Measurements from ENCODE around the gene ZNF14. TPM values are rescaled to one million over a fixed set of nuclear protein-coding genes. Genes with fewer than 3 reads are reported as not detected.

Gene ZNF14
- polyA plus RNA-seq, 3 donors = 0.88 to 2.1 (median 1.2) TPM

GRCh38 chr19:19662344-19662743, 70.6 kb downstream of the ZNF14 start:
- Mint-ChIP-seq H3K36me3 (peaks cover 25 to 34% of the 10 kb centered on the region in 2 donors), H3K27ac (peak overlapping the region; percentile 90 to 98 (median 94)), H3K4me1 (peaks cover 22% of the 10 kb centered on the region), H3K9me3 (peaks cover 0 to 6% (median 0%) of the 10 kb centered on the region in 7 donors), H3K4me3 (peak overlapping the region; percentile 88 to 90), H3K27me3 (ENCODE audit: low read depth in 3 of 3) (peaks cover 0 to 2% (median 2%) of the 10 kb centered on the region in 3 donors)
- Histone ChIP-seq H4K20me1 (ENCODE audit: insufficient read depth, low read length) (peaks cover 4% of the 10 kb centered on the region), H3K9ac (ENCODE audit: insufficient read depth, low read length, poor library complexity, severe bottlenecking) (peak overlapping the region; percentile 24), H3K79me2 (ENCODE audit: insufficient read depth, low read length) (peaks cover 51% of the 10 kb centered on the region), H3K36me3 (replicated peaks in 1 of 2; ENCODE audit: control insufficient read depth in 1 of 2, insufficient read depth in 2 of 2, low read length in 2 of 2) (peaks cover 25 to 28% of the 10 kb centered on the region in 2 donors), H3K27ac (ENCODE audit: low read depth in 1 of 2, low read length in 2 of 2) (peak overlapping the region; percentile 96 to 99), H3K27me3 (ENCODE audit: control insufficient read depth in 2 of 2, insufficient read depth in 2 of 2, low read length in 2 of 2) (no peaks in the 10 kb centered on the region), H3K4me1 (ENCODE audit: control insufficient read depth in 1 of 2, insufficient read depth in 2 of 2, low read length in 2 of 2) (peaks cover 23 to 30% of the 10 kb centered on the region in 2 donors), H3K9me3 (replicated peaks in 1 of 2; ENCODE audit: control insufficient read depth in 1 of 2, insufficient read depth in 1 of 2, low read length in 2 of 2) (no peaks in the 10 kb centered on the region), H3K4me3 (replicated peaks in 1 of 3; ENCODE audit: low read depth in 2 of 3, low read length in 3 of 3) (peak overlapping the region in 2 of 3 experiments; percentile 93 to 95), H3K4me2 (replicated peaks; ENCODE audit: extremely low read depth, low read length, poor library complexity, severe bottlenecking) (peak overlapping the region; percentile 96), H2AFZ (ENCODE audit: insufficient read depth, low read depth, low read length, poor library complexity, severe bottlenecking) (peak overlapping the region; percentile 85)
- DNase-seq = peak in 1 of 3 donors; percentile 6
- intact Hi-C loops (cut with micrococcal nuclease) = loop anchor here in 1 of 2 donors (5.0 to 10.0 kb wide), 2 partner anchors 242 to 1845 kb away; partner anchors contain the start of genes ZNF429 and ZNF93
- no peak for TF ChIP-seq CTCF (IDR thresholded peaks at IDR 0.05)
- WGBS (ENCODE audit: insufficient coverage) = 87% methylated on average over 8 of the region's 8 CpGs

GRCh38 chr19:19661675-19662251, 71.1 kb downstream of the ZNF14 start:
- Histone ChIP-seq H4K20me1 (ENCODE audit: insufficient read depth, low read length) (peaks cover 4% of the 10 kb centered on the region), H2AFZ (ENCODE audit: insufficient read depth, low read depth, low read length, poor library complexity, severe bottlenecking) (peak overlapping the region; percentile 74), H3K4me1 (ENCODE audit: control insufficient read depth in 1 of 2, insufficient read depth in 2 of 2, low read length in 2 of 2) (peaks cover 23 to 30% of the 10 kb centered on the region in 2 donors), H3K9ac (ENCODE audit: insufficient read depth, low read length, poor library complexity, severe bottlenecking) (peak overlapping the region; percentile 24), H3K27me3 (ENCODE audit: control insufficient read depth in 2 of 2, insufficient read depth in 2 of 2, low read length in 2 of 2) (no peaks in the 10 kb centered on the region), H3K9me3 (replicated peaks in 1 of 2; ENCODE audit: control insufficient read depth in 1 of 2, insufficient read depth in 1 of 2, low read length in 2 of 2) (no peaks in the 10 kb centered on the region), H3K79me2 (ENCODE audit: insufficient read depth, low read length) (peaks cover 51% of the 10 kb centered on the region), H3K4me3 (replicated peaks in 1 of 3; ENCODE audit: low read depth in 2 of 3, low read length in 3 of 3) (peak overlapping the region in 2 of 3 experiments; percentile 93 to 95), H3K4me2 (replicated peaks; ENCODE audit: extremely low read depth, low read length, poor library complexity, severe bottlenecking) (peak overlapping the region; percentile 96), H3K27ac (ENCODE audit: low read depth in 1 of 2, low read length in 2 of 2) (peak overlapping the region; percentile 96 to 99), H3K36me3 (replicated peaks in 1 of 2; ENCODE audit: control insufficient read depth in 1 of 2, insufficient read depth in 2 of 2, low read length in 2 of 2) (peaks cover 31 to 34% of the 10 kb centered on the region in 2 donors)
- intact Hi-C loops (cut with micrococcal nuclease) = loop anchor here in 1 of 2 donors (5.0 to 10.0 kb wide), 2 partner anchors 243 to 1846 kb away; partner anchors contain the start of genes ZNF429 and ZNF93
- H3K36me3 Mint-ChIP-seq = peaks cover 31 to 40% of the 10 kb centered on the region in 2 donors
- no peak for TF ChIP-seq CTCF (IDR thresholded peaks at IDR 0.05)
- peak overlapping the region; percentile 88 to 90 for H3K4me3 Mint-ChIP-seq
- H3K4me1 Mint-ChIP-seq = peaks cover 22% of the 10 kb centered on the region
- peak; percentile 68 to 75 (median 74) for DNase-seq
- peaks cover 0 to 2% (median 2%) of the 10 kb centered on the region in 3 donors for H3K27me3 Mint-ChIP-seq (ENCODE audit: low read depth in 3 of 3)
- 84% methylated on average over 7 of the region's 18 CpGs for WGBS (ENCODE audit: insufficient coverage)
- peak overlapping the region; percentile 90 to 98 (median 94) for H3K27ac Mint-ChIP-seq
- H3K9me3 Mint-ChIP-seq = peaks cover 0 to 6% (median 0%) of the 10 kb centered on the region in 7 donors
